HG03342 (cell line): ENCODE measurements around the gene CLEC7A.

Source experiments
- ATAC-seq: cut with Tn5 transposase; IDR thresholded peaks from one replicate; pipeline ENCODE4 v1.9.1; 2021; ENCODE audit warnings: mild to moderate bottlenecking, moderate library complexity; ENCODE audit not compliant: unreplicated experiment

CLEC7A gene

GRCh38 chr12:10097521-10097920, 32.5 kb downstream of the CLEC7A start:
- no peak for ATAC-seq

- no peak for ATAC-seq
Measured at GRCh38 chr12:10095971-10096370, 34.0 kb downstream of the CLEC7A start.

- no peak for ATAC-seq
Measured at GRCh38 chr12:10094646-10095395, 35.2 kb downstream of the CLEC7A start.

DNA sequence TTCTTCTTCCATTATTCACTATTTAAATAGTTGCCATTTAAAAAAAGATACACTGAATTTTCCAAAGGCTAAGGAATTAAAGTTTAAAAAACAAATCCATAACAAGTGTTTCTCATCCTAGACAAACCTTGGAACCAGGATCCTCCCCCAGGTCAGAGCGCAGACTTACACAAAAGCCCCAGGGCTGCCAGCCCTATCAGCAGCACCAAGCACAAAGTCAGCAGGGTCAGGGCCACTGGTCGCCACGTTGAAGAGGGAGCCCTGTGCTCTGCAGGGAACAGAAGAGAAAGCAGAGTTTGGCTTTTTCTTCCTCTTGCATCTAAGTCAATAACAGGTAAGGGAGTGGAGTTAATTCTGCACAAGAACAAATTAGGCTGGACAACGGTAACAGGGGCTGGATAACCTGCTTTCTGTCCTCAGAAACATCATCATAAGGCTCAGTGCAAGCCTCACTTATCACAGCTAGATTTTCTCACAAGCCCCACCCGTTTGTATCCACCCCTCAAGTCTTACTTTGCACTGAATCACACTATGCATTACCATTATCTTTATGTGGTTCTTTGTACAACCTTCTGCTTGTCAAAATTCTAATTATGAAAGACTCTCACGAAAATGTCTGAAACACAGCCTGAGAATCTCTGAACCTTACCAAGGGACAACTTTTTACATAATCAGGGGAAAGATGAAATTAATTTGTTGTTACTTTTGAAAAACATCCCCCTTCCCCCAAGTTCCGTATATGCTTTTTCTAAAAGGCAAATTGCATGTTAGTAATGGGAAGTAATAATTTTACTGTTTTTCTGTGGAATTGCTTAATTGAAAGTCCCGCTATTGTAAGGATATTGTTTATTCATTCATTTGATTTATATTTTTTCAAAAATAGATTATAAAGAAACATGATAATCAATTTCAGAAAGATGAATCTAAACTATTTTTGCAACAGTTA, 40.8 kb downstream of the CLEC7A start:
- ATAC-seq = no peak

GRCh38 chr12:10088031-10088430, 42.0 kb downstream of the CLEC7A start:
- no peak for ATAC-seq

DNA sequence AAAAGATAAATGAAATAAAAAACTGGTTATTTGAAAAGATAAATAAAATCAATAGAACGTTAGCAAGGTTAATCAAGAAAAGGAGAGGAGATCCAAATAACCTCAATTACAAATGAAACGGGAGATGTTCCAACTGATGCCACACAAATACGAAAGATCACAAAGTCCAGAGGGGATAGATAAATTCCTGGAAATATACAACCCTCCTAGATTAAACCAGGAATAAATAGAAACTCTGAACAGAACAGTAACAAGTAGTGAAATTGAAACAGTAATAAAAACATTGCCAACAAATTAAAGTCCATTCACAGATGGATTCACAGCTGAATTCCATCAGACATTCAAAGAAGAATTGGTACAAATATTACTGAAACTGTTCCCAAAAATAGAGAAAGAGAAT, 43.6 kb downstream of the CLEC7A start:
- no peak for ATAC-seq

DNA sequence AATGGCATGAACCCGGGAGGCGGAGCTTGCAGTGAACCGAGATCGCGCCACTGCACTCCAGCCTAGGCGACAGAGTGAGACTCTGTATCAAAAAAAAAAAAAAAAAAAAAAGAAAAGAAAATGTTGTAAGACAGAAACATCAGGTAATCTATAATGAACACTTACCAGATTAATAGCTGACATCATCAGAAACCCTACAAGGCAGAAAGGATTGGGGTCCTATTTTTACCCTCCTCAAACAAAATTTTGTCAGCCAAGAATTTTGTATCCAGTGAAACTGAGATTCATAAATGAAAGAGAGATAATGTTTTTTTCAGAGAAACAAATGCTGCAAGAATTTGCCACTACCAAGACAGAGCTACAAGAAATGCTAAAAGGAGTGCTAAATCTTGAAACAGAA, 45.3 kb downstream of the CLEC7A start:
- no peak for ATAC-seq

DNA sequence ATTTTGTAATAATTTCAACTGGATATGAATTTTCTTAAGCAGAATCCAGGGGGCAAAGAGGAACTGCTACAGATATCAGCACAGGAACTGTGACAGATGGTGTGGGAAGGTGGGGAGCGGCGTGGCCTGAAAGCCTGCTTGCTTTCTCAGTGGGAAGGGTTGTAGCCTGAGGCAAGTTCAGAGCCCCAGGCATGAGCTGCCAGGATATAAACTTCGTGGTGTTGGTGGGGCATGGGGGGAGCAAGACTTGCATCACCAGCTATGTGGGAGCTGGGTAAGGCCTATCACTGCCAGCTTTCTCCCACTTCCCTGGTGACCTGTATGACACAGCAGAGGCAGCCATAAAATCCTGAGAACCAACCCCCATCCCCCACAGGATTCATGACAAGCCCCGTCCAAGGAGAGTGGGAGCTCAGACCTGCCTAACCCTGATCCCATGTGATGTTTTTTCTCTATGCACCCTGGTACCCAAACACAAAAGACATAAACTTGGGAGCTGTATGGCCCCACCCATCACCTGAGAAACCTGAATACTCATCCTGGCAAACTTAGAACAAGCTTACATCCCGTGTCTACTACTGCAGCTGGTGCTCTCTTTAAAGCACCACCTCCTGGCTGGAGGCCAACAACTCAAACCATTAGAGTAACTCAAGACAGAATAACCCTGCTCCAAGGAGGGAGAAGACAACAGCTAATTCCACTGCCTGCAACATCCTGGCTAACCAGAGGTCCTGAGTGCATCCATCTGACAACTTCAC, 47.7 kb downstream of the CLEC7A start:
- ATAC-seq = no peak

GRCh38 chr12:10075451-10075850, 54.5 kb downstream of the CLEC7A start:
- no peak for ATAC-seq

GRCh38 chr12:10073261-10073660, 56.7 kb downstream of the CLEC7A start:
- ATAC-seq = no peak

- ATAC-seq = no peak
Measured at GRCh38 chr12:10072131-10072530, 57.9 kb downstream of the CLEC7A start.

GRCh38 chr12:10070380-10070779, 59.6 kb downstream of the CLEC7A start:
- ATAC-seq = no peak

GRCh38 chr12:10069976-10070375, 60.0 kb downstream of the CLEC7A start:
- no peak for ATAC-seq

DNA sequence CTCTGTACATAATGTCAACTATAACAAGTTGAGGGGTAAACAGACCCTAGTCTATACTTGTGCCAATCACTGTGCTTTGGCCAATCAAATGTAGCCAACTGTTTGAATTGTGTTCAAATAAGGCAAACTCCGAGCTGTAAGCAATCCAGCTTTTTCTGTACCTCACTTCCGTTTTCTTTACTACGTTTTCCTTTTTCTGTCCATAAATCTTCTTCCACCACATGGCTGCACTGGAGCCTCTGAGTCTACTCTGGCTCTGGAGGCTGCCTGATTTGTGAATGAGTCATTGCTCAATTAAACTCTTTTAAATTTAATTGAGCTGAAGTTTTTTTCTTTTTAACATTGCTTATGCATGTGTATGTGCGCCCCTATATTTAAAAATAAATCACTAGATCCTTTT, 60.9 kb downstream of the CLEC7A start:
- ATAC-seq = no peak

- no peak for ATAC-seq
Measured at GRCh38 chr12:10068644-10069043, 61.4 kb downstream of the CLEC7A start.

DNA sequence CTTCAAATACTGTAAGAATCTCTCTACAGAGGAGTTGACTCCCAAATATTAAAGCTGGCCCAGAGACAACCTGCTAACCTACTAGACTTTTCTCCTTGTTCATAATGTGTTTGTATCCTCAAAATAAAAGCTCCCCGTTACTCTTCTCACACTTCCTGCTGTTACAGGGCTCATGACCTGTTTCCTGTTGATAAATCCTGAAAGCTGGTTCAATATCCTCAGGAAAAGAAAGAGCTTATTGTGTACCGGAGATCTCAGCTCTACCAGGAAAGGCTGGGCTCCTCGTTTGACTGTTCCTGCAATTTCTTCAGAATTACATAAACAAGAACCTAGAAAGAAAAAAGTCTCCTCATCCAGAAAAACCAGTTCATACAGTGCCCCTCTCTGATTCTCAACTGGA, 62.1 kb downstream of the CLEC7A start:
- ATAC-seq = no peak

DNA sequence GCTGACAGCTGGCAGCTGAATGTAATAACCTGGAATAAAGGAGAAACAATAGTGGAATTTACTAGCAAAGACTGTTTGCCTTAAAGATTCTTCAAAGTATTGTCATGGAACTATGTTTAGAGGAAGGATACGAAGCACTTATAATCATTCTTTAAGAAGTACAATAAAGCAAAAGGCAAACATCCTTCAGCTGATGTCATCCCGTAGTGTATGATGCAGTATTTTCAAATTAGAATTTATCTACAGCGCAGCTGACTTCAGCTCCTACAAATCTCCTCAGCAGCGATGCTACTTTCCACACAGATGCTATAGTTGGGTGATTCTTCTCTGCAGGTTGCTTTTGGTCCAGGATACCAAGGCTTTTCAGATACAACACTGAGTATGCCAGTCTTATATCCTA, 62.7 kb downstream of the CLEC7A start:
- no peak for ATAC-seq
